ENCODE results near the gene OR51G1.
"Not testable (repeated sequence)": the region's sequence is repeated elsewhere in the genome, so short reads cannot be mapped to it uniquely, and the experiment has no call there.

The OR51G1 gene

DNA sequence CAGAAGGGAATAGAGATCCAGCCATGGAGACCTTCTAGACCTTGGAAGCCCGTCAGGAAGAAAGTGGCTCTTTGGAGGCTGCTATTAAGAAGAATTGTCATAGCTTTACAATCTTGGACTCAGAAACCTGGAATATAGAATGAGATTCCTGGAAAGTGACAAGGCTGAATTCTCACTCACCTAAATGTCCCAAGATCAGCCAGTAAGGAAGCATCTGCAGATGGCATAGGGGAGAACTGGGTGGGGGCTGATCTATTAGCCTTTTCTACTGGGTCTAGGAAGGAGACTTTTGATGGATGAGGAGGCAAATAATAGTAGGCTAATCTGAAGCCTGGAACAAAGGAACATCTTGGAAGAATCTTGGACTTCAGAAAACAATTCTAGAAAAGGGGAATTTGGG, at the start of gene OR51G1:
TSS of gene OR51G1 (minus strand) at position 101 of the 400 bp plus-strand sequence. CDS start at position 101, 0 bp downstream.
- no peak for DNase-seq (ENCODE audit: extremely low read depth in 1 of 2, low read depth in 1 of 2)

GRCh38 chr11:4962816-4963215, 38.7 kb upstream of the OR51G1 start:
- no peak for DNase-seq (ENCODE audit: extremely low read depth in 1 of 2, low read depth in 1 of 2)

DNA sequence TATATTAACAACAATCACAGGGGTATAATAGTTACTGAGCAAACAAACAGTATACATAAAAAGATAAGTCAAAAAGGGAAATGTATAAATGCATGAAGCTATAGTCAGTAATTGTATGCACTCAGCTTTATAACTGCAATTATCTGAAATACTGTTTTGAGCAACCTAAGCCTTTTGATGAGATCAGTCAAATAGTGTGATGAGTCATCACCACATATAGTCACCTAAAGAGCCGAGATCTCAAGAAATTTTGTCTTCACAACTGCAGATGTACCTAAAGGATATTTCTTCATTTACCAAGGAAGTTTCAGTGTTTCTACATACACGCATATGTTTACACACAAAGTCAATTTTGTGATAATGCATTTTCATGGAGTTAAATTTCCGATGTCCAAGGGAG, 36.7 kb upstream of the OR51G1 start:
- no peak for DNase-seq (ENCODE audit: extremely low read depth in 1 of 2, low read depth in 1 of 2)

DNA sequence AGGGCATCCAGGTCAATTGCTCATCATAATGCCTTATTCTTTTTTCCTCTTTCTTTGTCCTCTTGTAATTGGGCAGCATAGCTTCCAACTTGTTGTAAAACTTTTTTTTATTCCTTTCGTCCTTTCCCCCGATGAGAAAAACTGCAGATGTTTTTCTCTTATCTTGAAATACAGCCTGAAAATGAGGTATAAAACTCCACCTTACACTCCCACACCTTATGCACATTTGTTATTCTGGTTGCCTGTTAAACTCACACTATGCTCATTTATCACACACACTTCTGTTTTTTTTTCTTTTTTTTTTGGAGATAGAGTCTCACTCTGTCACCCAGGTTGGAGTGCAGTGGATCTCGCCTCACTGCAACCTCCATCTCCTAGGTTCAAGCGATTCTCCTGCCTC, 33.3 kb upstream of the OR51G1 start:
- no peak for DNase-seq (ENCODE audit: extremely low read depth in 1 of 2, low read depth in 1 of 2)

DNA sequence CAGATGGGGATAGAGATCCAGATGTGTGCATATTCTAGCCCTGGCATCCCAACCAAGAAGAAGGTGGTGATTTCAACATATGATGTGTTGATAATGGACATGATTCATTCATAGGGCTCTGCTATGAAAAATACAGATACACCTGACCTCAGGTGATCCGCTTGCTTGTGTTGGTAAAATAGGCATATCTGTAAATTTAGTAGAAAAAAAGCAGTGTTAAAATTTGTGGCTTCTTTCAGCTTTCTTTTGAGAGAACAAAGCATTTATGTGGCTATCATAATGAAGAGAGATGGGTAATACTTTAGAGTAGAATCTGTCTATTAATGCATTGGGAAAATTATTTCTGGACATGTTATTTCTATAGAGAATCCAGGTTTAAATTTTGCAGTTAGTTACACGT, 31.5 kb upstream of the OR51G1 start, which contains the start of gene OR51A2:
TSS of gene OR51A2 (minus strand) at position 101 of the 400 bp plus-strand sequence. CDS start at position 101, 0 bp downstream.
- not testable (repeated sequence) for DNase-seq (ENCODE audit: extremely low read depth in 1 of 2, low read depth in 1 of 2)

- DNase-seq (ENCODE audit: extremely low read depth in 1 of 2, low read depth in 1 of 2) = no peak
These were observed 23.4 kb upstream of the OR51G1 start, which contains the start of gene OR51A4 for GRCh38 chr11:4947505-4947904. Gene OR51A4 (minus strand): TSS chr11:4947605. CDS start chr11:4947100, 505 bp downstream.

GRCh38 chr11:4936745-4937144, 12.6 kb upstream of the OR51G1 start:
- DNase-seq (ENCODE audit: extremely low read depth in 1 of 2, low read depth in 1 of 2) = no peak

GRCh38 chr11:4932751-4933150, 8.6 kb upstream of the OR51G1 start:
- DNase-seq (ENCODE audit: extremely low read depth in 1 of 2, low read depth in 1 of 2) = no peak

DNA sequence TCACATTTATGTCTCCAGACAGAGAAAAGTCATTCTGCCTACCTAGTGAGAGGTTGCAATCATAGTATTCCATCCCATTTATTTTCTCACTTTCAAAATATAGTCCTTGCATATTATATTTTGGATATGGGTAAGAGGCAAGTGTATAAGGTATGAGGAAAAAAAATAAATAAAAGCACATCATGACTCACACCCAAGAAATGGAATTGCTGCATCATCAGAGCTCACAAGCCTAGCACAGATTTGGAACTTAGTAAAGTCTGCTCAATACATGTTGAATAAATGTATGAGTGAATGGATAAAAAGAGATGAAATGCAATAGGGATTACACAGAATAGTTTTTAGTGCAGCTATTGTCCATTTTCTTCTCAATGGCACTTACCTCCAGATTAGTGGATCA, 2.5 kb upstream of the OR51G1 start:
- no peak for DNase-seq (ENCODE audit: extremely low read depth in 1 of 2, low read depth in 1 of 2)

DNA sequence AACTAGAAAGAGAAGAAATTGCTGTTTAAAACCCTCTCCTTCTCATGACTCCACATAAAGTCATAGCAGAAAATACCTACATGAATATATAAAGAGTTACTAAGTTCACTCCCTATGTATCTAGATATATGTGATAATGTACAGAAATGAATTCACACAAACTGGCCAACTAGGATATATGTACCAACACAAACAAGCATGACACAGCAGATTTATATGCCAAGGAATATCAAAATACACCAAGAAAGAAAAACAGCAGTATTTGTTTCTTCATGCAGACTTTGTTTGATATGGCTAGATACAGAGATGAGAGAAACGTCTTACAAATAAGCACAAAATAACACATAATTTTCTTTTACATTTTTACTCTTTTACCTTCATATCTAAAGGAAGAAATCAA, 1.8 kb downstream of the OR51G1 start:
- no peak for DNase-seq (ENCODE audit: extremely low read depth in 1 of 2, low read depth in 1 of 2)

GRCh38 chr11:4921796-4922195, 2.3 kb downstream of the OR51G1 start:
- DNase-seq (ENCODE audit: extremely low read depth in 1 of 2, low read depth in 1 of 2) = no peak

- no peak for DNase-seq (ENCODE audit: extremely low read depth in 1 of 2, low read depth in 1 of 2)
These were observed 4.9 kb downstream of the OR51G1 start, which contains the start of gene OR51G2 for GRCh38 chr11:4919250-4919649. Gene OR51G2 (minus strand): TSS chr11:4919350. CDS start chr11:4915663, 3,687 bp downstream.

DNA sequence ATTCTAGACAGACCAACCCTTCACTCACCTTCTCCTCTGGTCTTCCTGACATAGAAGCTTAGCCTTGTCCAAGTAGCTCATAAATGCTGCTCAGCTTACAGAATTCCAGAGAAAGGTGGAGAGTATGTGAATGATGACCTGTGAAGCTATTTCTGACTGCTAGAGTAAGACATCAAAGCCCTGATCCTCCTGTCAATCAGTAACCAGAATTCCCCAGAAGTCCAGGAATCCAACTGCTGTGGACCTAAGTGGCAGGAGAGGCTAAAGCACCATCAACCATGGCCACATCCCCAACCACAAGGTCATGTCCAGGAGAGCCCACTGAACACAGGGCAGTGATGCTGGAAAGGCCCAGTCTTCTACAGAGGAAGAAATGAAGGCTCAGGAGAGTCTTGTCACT, 7.6 kb downstream of the OR51G1 start:
- no peak for DNase-seq (ENCODE audit: extremely low read depth in 1 of 2, low read depth in 1 of 2)

- DNase-seq (ENCODE audit: extremely low read depth in 1 of 2, low read depth in 1 of 2) = no peak
These were observed 20.7 kb downstream of the OR51G1 start, which contains the start of gene OR51A7 for GRCh38 chr11:4903484-4903883. Gene OR51A7 (plus strand): TSS chr11:4903783. CDS start chr11:4907370, 3,587 bp downstream.

- DNase-seq (ENCODE audit: extremely low read depth in 1 of 2, low read depth in 1 of 2) = no peak
These were observed 32.0 kb downstream of the OR51G1 start for GRCh38 chr11:4891996-4892640.

- no peak for DNase-seq (ENCODE audit: extremely low read depth in 1 of 2, low read depth in 1 of 2)
These were observed 33.9 kb downstream of the OR51G1 start for GRCh38 chr11:4890279-4890678.

GRCh38 chr11:4887591-4887990, 36.5 kb downstream of the OR51G1 start:
- no peak for DNase-seq (ENCODE audit: extremely low read depth in 1 of 2, low read depth in 1 of 2)

- no peak for DNase-seq (ENCODE audit: extremely low read depth in 1 of 2, low read depth in 1 of 2)
These were observed 38.0 kb downstream of the OR51G1 start for GRCh38 chr11:4886186-4886585.

GRCh38 chr11:4884361-4884760, 39.8 kb downstream of the OR51G1 start:
- DNase-seq (ENCODE audit: extremely low read depth in 1 of 2, low read depth in 1 of 2) = no peak

GRCh38 chr11:4882543-4882942, 41.6 kb downstream of the OR51G1 start:
- DNase-seq (ENCODE audit: extremely low read depth in 1 of 2, low read depth in 1 of 2) = no peak

DNA sequence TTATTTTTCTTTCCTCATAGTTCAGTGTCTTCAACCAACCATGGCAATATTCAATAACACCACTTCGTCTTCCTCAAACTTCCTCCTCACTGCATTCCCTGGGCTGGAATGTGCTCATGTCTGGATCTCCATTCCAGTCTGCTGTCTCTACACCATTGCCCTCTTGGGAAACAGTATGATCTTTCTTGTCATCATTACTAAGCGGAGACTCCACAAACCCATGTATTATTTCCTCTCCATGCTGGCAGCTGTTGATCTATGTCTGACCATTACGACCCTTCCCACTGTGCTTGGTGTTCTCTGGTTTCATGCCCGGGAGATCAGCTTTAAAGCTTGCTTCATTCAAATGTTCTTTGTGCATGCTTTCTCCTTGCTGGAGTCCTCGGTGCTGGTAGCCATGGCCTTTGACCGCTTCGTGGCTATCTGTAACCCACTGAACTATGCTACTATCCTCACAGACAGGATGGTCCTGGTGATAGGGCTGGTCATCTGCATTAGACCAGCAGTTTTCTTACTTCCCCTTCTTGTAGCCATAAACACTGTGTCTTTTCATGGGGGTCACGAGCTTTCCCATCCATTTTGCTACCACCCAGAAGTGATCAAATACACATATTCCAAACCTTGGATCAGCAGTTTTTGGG, 42.2 kb downstream of the OR51G1 start, which contains the start of gene OR51T1:
TSS of gene OR51T1 (plus strand) at position 41 of the 641 bp plus-strand sequence. CDS start at position 41, 0 bp downstream.
- no peak for DNase-seq (ENCODE audit: extremely low read depth in 1 of 2, low read depth in 1 of 2)

- no peak for DNase-seq (ENCODE audit: extremely low read depth in 1 of 2, low read depth in 1 of 2)
These were observed 43.0 kb downstream of the OR51G1 start for GRCh38 chr11:4881188-4881587.

Measured in activated CD8-positive, alpha-beta memory T cell treated with anti-CD3 and anti-CD28 coated beads for 1 hour (primary cell).